ENCODE measurements around the gene CREBBP.

CREBBP gene

GRCh38 chr16:3830625-3831254, 49.8 kb downstream of the CREBBP start:
- no peak overlapping the region for H3K27ac Mint-ChIP-seq
- H3K36me3 Mint-ChIP-seq (ENCODE audit: low read depth) = peaks cover 59% of the 10 kb centered on the region
- H3K4me1 Mint-ChIP-seq (ENCODE audit: low read depth) = peaks cover 53% of the 10 kb centered on the region

GRCh38 chr16:3829631-3830536, 50.6 kb downstream of the CREBBP start:
- no peaks in the 10 kb centered on the region for H3K27me3 Mint-ChIP-seq
- H3K36me3 Mint-ChIP-seq (ENCODE audit: low read depth) = peaks cover 53% of the 10 kb centered on the region
- DNase-seq = no peak
- peaks cover 61% of the 10 kb centered on the region for H3K4me1 Mint-ChIP-seq (ENCODE audit: low read depth)
- H3K4me3 Mint-ChIP-seq = no peak overlapping the region
- no peak overlapping the region for H3K27ac Mint-ChIP-seq
- peaks cover 18% of the 10 kb centered on the region for H3K9me3 Mint-ChIP-seq

More at GRCh38 chr16:3830625-3831254, 49.8 kb downstream of the CREBBP start:
- H3K27me3 Mint-ChIP-seq = no peaks in the 10 kb centered on the region
- no peak for DNase-seq
- peaks cover 18% of the 10 kb centered on the region for H3K9me3 Mint-ChIP-seq
- no peak overlapping the region for H3K4me3 Mint-ChIP-seq

GRCh38 chr16:3825940-3826339, 54.6 kb downstream of the CREBBP start:
- no peak for DNase-seq
- H3K4me1 Mint-ChIP-seq (ENCODE audit: low read depth) = peaks cover 82% of the 10 kb centered on the region
- no peaks in the 10 kb centered on the region for H3K27me3 Mint-ChIP-seq
- no peak overlapping the region for H3K4me3 Mint-ChIP-seq
- H3K27ac Mint-ChIP-seq = no peak overlapping the region
- peaks cover 22% of the 10 kb centered on the region for H3K36me3 Mint-ChIP-seq (ENCODE audit: low read depth)
- H3K9me3 Mint-ChIP-seq = no peaks in the 10 kb centered on the region

GRCh38 chr16:3825103-3825502, 55.4 kb downstream of the CREBBP start:
- H3K27ac Mint-ChIP-seq = peak overlapping the region; percentile 75
- H3K9me3 Mint-ChIP-seq = no peaks in the 10 kb centered on the region
- H3K36me3 Mint-ChIP-seq (ENCODE audit: low read depth) = peaks cover 18% of the 10 kb centered on the region
- H3K4me3 Mint-ChIP-seq = no peak overlapping the region
- no peak for DNase-seq
- H3K4me1 Mint-ChIP-seq (ENCODE audit: low read depth) = peaks cover 84% of the 10 kb centered on the region
- no peaks in the 10 kb centered on the region for H3K27me3 Mint-ChIP-seq

GRCh38 chr16:3824121-3824795, 56.3 kb downstream of the CREBBP start:
- no peak for DNase-seq
- H3K4me3 Mint-ChIP-seq = no peak overlapping the region
- peaks cover 11% of the 10 kb centered on the region for H3K36me3 Mint-ChIP-seq (ENCODE audit: low read depth)
- H3K27me3 Mint-ChIP-seq = no peaks in the 10 kb centered on the region
- peak overlapping the region; percentile 75 for H3K27ac Mint-ChIP-seq
- peaks cover 85% of the 10 kb centered on the region for H3K4me1 Mint-ChIP-seq (ENCODE audit: low read depth)
- no peaks in the 10 kb centered on the region for H3K9me3 Mint-ChIP-seq

GRCh38 chr16:3823427-3823826, 57.1 kb downstream of the CREBBP start:
- DNase-seq = no peak
- Mint-ChIP-seq H3K9me3 (no peaks in the 10 kb centered on the region), H3K27me3 (no peaks in the 10 kb centered on the region), H3K4me1 (ENCODE audit: low read depth) (peaks cover 87% of the 10 kb centered on the region), H3K36me3 (ENCODE audit: low read depth) (peaks cover 11% of the 10 kb centered on the region), H3K27ac (peak overlapping the region; percentile 8), H3K4me3 (no peak overlapping the region)

- Mint-ChIP-seq H3K4me3 (no peak overlapping the region), H3K9me3 (no peaks in the 10 kb centered on the region), H3K27ac (no peak overlapping the region), H3K27me3 (no peaks in the 10 kb centered on the region), H3K4me1 (ENCODE audit: low read depth) (peaks cover 92% of the 10 kb centered on the region), H3K36me3 (ENCODE audit: low read depth) (peaks cover 11% of the 10 kb centered on the region)
- DNase-seq = no peak
Measured at GRCh38 chr16:3822366-3823045, 58.0 kb downstream of the CREBBP start.

GRCh38 chr16:3821184-3821583, 59.3 kb downstream of the CREBBP start:
- Mint-ChIP-seq H3K4me1 (ENCODE audit: low read depth) (peaks cover 96% of the 10 kb centered on the region), H3K27ac (no peak overlapping the region), H3K4me3 (no peak overlapping the region), H3K36me3 (ENCODE audit: low read depth) (peaks cover 8% of the 10 kb centered on the region), H3K9me3 (no peaks in the 10 kb centered on the region), H3K27me3 (no peaks in the 10 kb centered on the region)
- DNase-seq = no peak

- Mint-ChIP-seq H3K9me3 (no peaks in the 10 kb centered on the region), H3K27me3 (no peaks in the 10 kb centered on the region), H3K4me1 (ENCODE audit: low read depth) (peaks cover 88% of the 10 kb centered on the region), H3K4me3 (no peak overlapping the region), H3K36me3 (ENCODE audit: low read depth) (peaks cover 5% of the 10 kb centered on the region), H3K27ac (no peak overlapping the region)
- no peak for DNase-seq
Measured at GRCh38 chr16:3819746-3820724, 60.5 kb downstream of the CREBBP start.

GRCh38 chr16:3819175-3819527, 61.4 kb downstream of the CREBBP start:
- Mint-ChIP-seq H3K4me1 (ENCODE audit: low read depth) (peaks cover 88% of the 10 kb centered on the region), H3K9me3 (no peaks in the 10 kb centered on the region), H3K36me3 (ENCODE audit: low read depth) (no peaks in the 10 kb centered on the region), H3K4me3 (no peak overlapping the region), H3K27me3 (no peaks in the 10 kb centered on the region), H3K27ac (no peak overlapping the region)
- DNase-seq = no peak

GRCh38 chr16:3816326-3816725, 64.2 kb downstream of the CREBBP start:
- H3K36me3 Mint-ChIP-seq (ENCODE audit: low read depth) = no peaks in the 10 kb centered on the region
- no peak for DNase-seq
- H3K9me3 Mint-ChIP-seq = no peaks in the 10 kb centered on the region
- no peak overlapping the region for H3K27ac Mint-ChIP-seq
- no peaks in the 10 kb centered on the region for H3K27me3 Mint-ChIP-seq
- peaks cover 83% of the 10 kb centered on the region for H3K4me1 Mint-ChIP-seq (ENCODE audit: low read depth)
- H3K4me3 Mint-ChIP-seq = no peak overlapping the region

- Mint-ChIP-seq H3K27me3 (no peaks in the 10 kb centered on the region), H3K9me3 (no peaks in the 10 kb centered on the region), H3K4me3 (no peak overlapping the region), H3K4me1 (ENCODE audit: low read depth) (peaks cover 82% of the 10 kb centered on the region), H3K36me3 (ENCODE audit: low read depth) (peaks cover 13% of the 10 kb centered on the region), H3K27ac (no peak overlapping the region)
- no peak for DNase-seq
Measured at GRCh38 chr16:3814755-3815154, 65.8 kb downstream of the CREBBP start.

- H3K36me3 Mint-ChIP-seq (ENCODE audit: low read depth) = peaks cover 31% of the 10 kb centered on the region
- DNase-seq = no peak
- no peak overlapping the region for H3K27ac Mint-ChIP-seq
- H3K4me1 Mint-ChIP-seq (ENCODE audit: low read depth) = peaks cover 81% of the 10 kb centered on the region
- no peaks in the 10 kb centered on the region for H3K27me3 Mint-ChIP-seq
- no peaks in the 10 kb centered on the region for H3K9me3 Mint-ChIP-seq
- no peak overlapping the region for H3K4me3 Mint-ChIP-seq
Measured at GRCh38 chr16:3812469-3813172, 67.9 kb downstream of the CREBBP start.
